Right lobe of liver (tissue), 4 donors: ENCODE measurements around the gene ZBTB42.

ENCODE experiments used
- POLR2A ChIP-seq: fragments of 450-650 bp; IDR thresholded peaks from one replicate; pipeline ENCODE4 v1.6.1; 2017; ENCODE audit warnings: antibody characterized with exemption, mild to moderate bottlenecking
- TF ChIP-seq, protein P1 (sequence below), 4 donors: fragments of 200-600 bp in 3 of 4; fragments of 450-650 bp in 1 of 4; IDR thresholded peaks; one replicate each; pipeline versions ENCODE4 v1.5.1 to v1.8.0; 2016 to 2022; ENCODE audit warnings: antibody characterized with exemption in 4 of 4, mild to moderate bottlenecking in 2 of 4
- donor health status: DM: no; HTN: no; CAD: no.
- donor health status: DM: no; HTN: no; CAD: no.
- donor health status: DM: no; HTN: yes; CAD: no.

DNA sequence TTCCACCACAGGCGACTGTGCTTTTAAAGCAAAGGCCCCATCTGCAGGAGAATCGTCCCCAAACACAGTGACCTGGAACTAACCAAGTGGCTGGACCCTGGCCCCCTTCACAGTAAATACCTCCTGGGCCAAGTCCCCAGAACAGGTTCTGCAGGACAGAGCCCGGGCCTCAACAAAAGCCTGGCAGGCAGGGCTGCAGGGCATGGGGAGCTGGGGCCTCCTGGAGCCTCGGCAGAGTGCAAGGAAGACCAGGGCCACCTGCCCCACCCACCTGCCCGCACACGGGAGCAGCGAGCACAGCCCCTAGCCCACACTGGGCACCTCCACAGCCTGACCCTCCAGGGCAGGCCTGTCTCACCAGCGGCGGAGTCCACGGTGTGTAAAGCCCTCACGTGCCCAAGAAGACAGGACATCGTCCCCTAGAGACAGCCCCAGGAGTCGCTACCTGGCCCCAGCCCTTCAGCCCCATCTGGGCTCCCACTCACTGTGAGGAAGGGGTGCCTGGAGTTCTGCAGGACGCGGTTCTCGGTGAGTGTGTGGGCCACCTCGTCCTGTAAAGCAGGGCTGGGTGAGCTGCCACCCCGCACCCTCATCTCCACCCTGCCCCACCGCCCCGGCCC is 26.3 kb upstream of the ZBTB42 start:
- TF ChIP-seq, protein P1, sequence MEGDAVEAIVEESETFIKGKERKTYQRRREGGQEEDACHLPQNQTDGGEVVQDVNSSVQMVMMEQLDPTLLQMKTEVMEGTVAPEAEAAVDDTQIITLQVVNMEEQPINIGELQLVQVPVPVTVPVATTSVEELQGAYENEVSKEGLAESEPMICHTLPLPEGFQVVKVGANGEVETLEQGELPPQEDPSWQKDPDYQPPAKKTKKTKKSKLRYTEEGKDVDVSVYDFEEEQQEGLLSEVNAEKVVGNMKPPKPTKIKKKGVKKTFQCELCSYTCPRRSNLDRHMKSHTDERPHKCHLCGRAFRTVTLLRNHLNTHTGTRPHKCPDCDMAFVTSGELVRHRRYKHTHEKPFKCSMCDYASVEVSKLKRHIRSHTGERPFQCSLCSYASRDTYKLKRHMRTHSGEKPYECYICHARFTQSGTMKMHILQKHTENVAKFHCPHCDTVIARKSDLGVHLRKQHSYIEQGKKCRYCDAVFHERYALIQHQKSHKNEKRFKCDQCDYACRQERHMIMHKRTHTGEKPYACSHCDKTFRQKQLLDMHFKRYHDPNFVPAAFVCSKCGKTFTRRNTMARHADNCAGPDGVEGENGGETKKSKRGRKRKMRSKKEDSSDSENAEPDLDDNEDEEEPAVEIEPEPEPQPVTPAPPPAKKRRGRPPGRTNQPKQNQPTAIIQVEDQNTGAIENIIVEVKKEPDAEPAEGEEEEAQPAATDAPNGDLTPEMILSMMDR (IDR thresholded peaks at IDR 0.05): no peak
- TF ChIP-seq POLR2A: no peak
